ENCODE measurements around the gene TECPR1. TPM values are rescaled to one million over a fixed set of nuclear protein-coding genes. Genes with fewer than 3 reads are reported as not detected.

Gene TECPR1
- total and polyA plus RNA-seq, 2 of the 4 experiments (the other 2 are of a cell fraction): 11.5 to 14.7 TPM

- H3K36me3 ChIP-seq (ENCODE audit: control insufficient read depth, insufficient read depth, low read length): peaks cover 7% of the 10 kb centered on the region; the same call in 1 of the 2 replicates
- H3K4me3 ChIP-seq (ENCODE audit: insufficient read depth, low read depth, low read length): no peak overlapping the region
- no peak for DNase-seq
- no peak overlapping the region for H3K18ac ChIP-seq (ENCODE audit: low read depth, low read length)
- H4K8ac ChIP-seq (ENCODE audit: low read depth in 2 of 2, low read length in 2 of 2): no peak overlapping the region
- no peaks in the 10 kb centered on the region for H3K9me3 ChIP-seq (ENCODE audit: control insufficient read depth, insufficient read depth, low read length)
- no peak overlapping the region for H4K91ac ChIP-seq (ENCODE audit: insufficient read depth, low read depth, low read length)
- no peak overlapping the region for H3K27ac ChIP-seq (ENCODE audit: insufficient read depth, low read length)
- TF ChIP-seq RCOR1 (IDR thresholded peaks at IDR 0.05; ENCODE audit: insufficient replicate concordance, low read length): no peak
- no peak for TF ChIP-seq ELK1 (IDR thresholded peaks at IDR 0.05; ENCODE audit: borderline replicate concordance, low read depth, low read length)
- TF ChIP-seq MXI1 (IDR thresholded peaks at IDR 0.05; ENCODE audit: borderline replicate concordance, low read depth, low read length): no peak
- TF ChIP-seq BHLHE40 (IDR thresholded peaks at IDR 0.05; ENCODE audit: low read depth, low read length): no peak
- no peak for TF ChIP-seq CTCF (conservative IDR thresholded peaks at IDR 0.05; ENCODE audit: low read depth, low read length)
- no peak for TF ChIP-seq POLR2A (IDR thresholded peaks at IDR 0.05; ENCODE audit: low read depth, low read length)
- TF ChIP-seq CEBPB (IDR thresholded peaks at IDR 0.05; ENCODE audit: low read depth, low read length): no peak
- no peak for TF ChIP-seq CHD1 (IDR thresholded peaks at IDR 0.05; ENCODE audit: low read depth, low read length)
- TF ChIP-seq MAZ (IDR thresholded peaks at IDR 0.05; ENCODE audit: borderline replicate concordance, low read depth, low read length): no peak
- no peak for TF ChIP-seq RAD21 (IDR thresholded peaks at IDR 0.05; ENCODE audit: low read length)
- no peak for TF ChIP-seq NFE2L2 (IDR thresholded peaks at IDR 0.05; ENCODE audit: low read depth, low read length)
- TF ChIP-seq SMC3 (IDR thresholded peaks at IDR 0.05; ENCODE audit: low read depth, low read length): no peak
- ChIA-PET POLR2A (ENCODE audit: unreplicated experiment) (no interaction called here), CTCF (interaction anchor here (0.7 to 1.9 kb wide), 2 partner anchors 9 kb away, joined by 3 to 4 read pairs; no protein-coding TSS in a partner anchor)
- H3K23ac ChIP-seq (ENCODE audit: low read depth, low read length): no peak overlapping the region
- H2AK5ac ChIP-seq (ENCODE audit: low read depth, low read length): no peak overlapping the region
- no peak overlapping the region for H3K56ac ChIP-seq (ENCODE audit: extremely low read depth, insufficient read depth, low read length)
- no peak overlapping the region for H3K4me2 ChIP-seq (ENCODE audit: low read depth, low read length)
- H3K14ac ChIP-seq (replicated peaks; ENCODE audit: low read depth, low read length): no peak overlapping the region
- no peak overlapping the region for H2BK120ac ChIP-seq (ENCODE audit: low read depth, low read length)
- H3K9ac ChIP-seq (ENCODE audit: low read depth, low read length): no peak overlapping the region
- no peak overlapping the region for H4K5ac ChIP-seq (ENCODE audit: low read depth, low read length)
- no CpG with 5 or more reads among the region's 6 CpGs for WGBS, 2 experiments (ENCODE audit: extremely low coverage in 2 of 2, insufficient read length in 1 of 2)
- BruUV-seq (replicated peaks): no TSS peak
- H2AK9ac ChIP-seq (replicated peaks; ENCODE audit: low read depth, low read length, poor library complexity): no peak overlapping the region
- dilution Hi-C loops (cut with HindIII; ENCODE audit: low sequenced_read_pairs, unreplicated experiment): no loop called here
- H3K4ac ChIP-seq (ENCODE audit: low read depth, low read length): no peak overlapping the region
- H3K27me3 ChIP-seq (ENCODE audit: control insufficient read depth, insufficient read depth, low read length): no peaks in the 10 kb centered on the region
- no peaks in the 10 kb centered on the region for H3K79me1 ChIP-seq (ENCODE audit: low read depth in 1 of 2, low read length in 2 of 2)
- no peak overlapping the region for H2BK15ac ChIP-seq (ENCODE audit: low read depth, low read length)
- intact Hi-C loops (cut with micrococcal nuclease): no loop called here
- no peak overlapping the region for H2BK20ac ChIP-seq (ENCODE audit: low read depth, low read length)
- no peak overlapping the region for H2BK5ac ChIP-seq (ENCODE audit: low read depth, low read length, poor library complexity, severe bottlenecking)
- in situ Hi-C loops (cut with MboI; ENCODE audit: low sequenced_read_pairs): no loop called here
- H4K20me1 ChIP-seq (ENCODE audit: insufficient read depth, low read length): no peaks in the 10 kb centered on the region
- no peak overlapping the region for H2AFZ ChIP-seq (replicated peaks; ENCODE audit: low read length, poor library complexity)
- no peaks in the 10 kb centered on the region; the same call in 1 of the 2 replicates for H3K4me1 ChIP-seq (ENCODE audit: control insufficient read depth, insufficient read depth, low read length)
- peaks cover 6% of the 10 kb centered on the region; the same call in 1 of the 2 replicates for H3K9me1 ChIP-seq (ENCODE audit: insufficient read depth, low read length)
- ATAC-seq (ENCODE audit: low read depth): no peak
Observed at GRCh38 chr7:98177553-98177952, 74.5 kb downstream of the TECPR1 start.

All from IMR-90 (cell line).